K562 (cell line): Measurements from ENCODE around the gene IFI6. TPM values are rescaled to one million over a fixed set of nuclear protein-coding genes. Genes with fewer than 3 reads are reported as not detected.

Experiments
- ATAC-seq: fragments of 200-7000 bp; cut with Tn5 transposase; 3 replicates; pipeline ENCODE4 v1.9.1; 2020; ENCODE audit warnings: moderate library complexity
- BruUV-seq: library from RNA; stranded (reverse); fragments of 400-500 nt; replicated peaks from 2 replicates; lab custom pipeline; 2021; lab: Mats Ljungman, UMichigan
- CTCF ChIA-PET: fragments of 300-600 bp; formaldehyde crosslinking; extraction: SDS; loops from one replicate; lab custom pipeline; 2021; ENCODE audit warnings: low intra/inter-chr PET ratio; lab: Yijun Ruan, JAX
- POLR2A ChIA-PET: fragments of 300-600, 350-650 bp; sonication (Branson Sonifier 250); formaldehyde crosslinking; extraction: SDS; loops from one replicate; lab custom pipeline; 2021; ENCODE audit warnings: antibody characterized with exemption, inconsistent platforms; lab: Yijun Ruan, JAX
- DNase-seq, 4 experiments: peaks; one replicate each; pipeline versions ENCODE4 v3.0.0 to v3.0.0-alpha.2; 2011 to 2018; ENCODE audit warnings: low spot score in 3 of 4, mixed read lengths in 3 of 4; ENCODE audit errors: extremely low read depth in 1 of 4
- FAIRE-seq: peaks from 2 replicates; lab custom pipeline; 2011; peaks lifted over from hg19 to GRCh38; lab: Jason Lieb, UNC
- H2AFZ ChIP-seq: 2 replicates; pipeline ENCODE4 v1.6.0; 2011; ENCODE audit warnings: low read depth, low read length, control low read depth, inconsistent platforms
- H3K27ac ChIP-seq: fragments of 200-600 bp; 3 replicates; pipeline ENCODE4 v1.8.0; 2011; ENCODE audit warnings: low read depth, mild to moderate bottlenecking, control low read depth, inconsistent platforms, low read length, moderate library complexity, mixed read lengths; ENCODE audit errors: extremely low read depth
- H3K27me3 ChIP-seq, 2 experiments: fragments of 300-600 bp in 1 of 2; 2 replicates in 1 of 2; 3 replicates in 1 of 2; pipeline versions ENCODE4 v1.6.0 to v1.8.0; 2011; ENCODE audit warnings: inconsistent platforms in 2 of 2, low read length in 2 of 2, mild to moderate bottlenecking in 1 of 2, mixed read lengths in 1 of 2, moderate library complexity in 1 of 2; ENCODE audit not compliant: control insufficient read depth in 2 of 2, insufficient read depth in 2 of 2
- H3K36me3 ChIP-seq: fragments of 300-600 bp; 3 replicates; pipeline ENCODE4 v1.8.0; 2011; ENCODE audit warnings: mild to moderate bottlenecking, low read length, inconsistent platforms; ENCODE audit not compliant: control insufficient read depth, insufficient read depth
- H3K4me1 ChIP-seq, 2 experiments: fragments of 200-600 bp in 1 of 2; replicated peaks in 1 of 2; 2 replicates in 1 of 2; 3 replicates in 1 of 2; pipeline versions ENCODE4 v1.5.1 to v1.8.0; 2011; ENCODE audit warnings: inconsistent platforms in 2 of 2, low read length in 2 of 2, mild to moderate bottlenecking in 1 of 2, mixed read lengths in 1 of 2, moderate library complexity in 1 of 2; ENCODE audit not compliant: control insufficient read depth in 2 of 2, insufficient read depth in 2 of 2
- H3K4me2 ChIP-seq: 2 replicates; pipeline ENCODE4 v1.6.1; 2011; ENCODE audit warnings: low read length, control low read depth, inconsistent platforms, mixed read lengths; ENCODE audit not compliant: insufficient read depth
- H3K4me3 ChIP-seq: fragments of 200-600 bp; sonication (generic), shearing (Covaris generic); 2 replicates; pipeline ENCODE4 v1.5.1; 2016; ENCODE audit warnings: control low read depth, inconsistent platforms
- H3K79me2 ChIP-seq: fragments of 200-600 bp; 3 replicates; pipeline ENCODE4 v1.8.0; 2011; ENCODE audit warnings: low read length, inconsistent platforms; ENCODE audit not compliant: control insufficient read depth, insufficient read depth
- H3K9ac ChIP-seq, 2 experiments: 2 replicates each; pipeline versions ENCODE4 v1.6.0 to v1.6.1; 2011; ENCODE audit warnings: low read depth in 2 of 2, low read length in 2 of 2, control low read depth in 1 of 2, inconsistent platforms in 1 of 2, mild to moderate bottlenecking in 1 of 2, mixed read lengths in 1 of 2; ENCODE audit not compliant: insufficient read depth in 1 of 2
- H3K9me1 ChIP-seq: one replicate; pipeline ENCODE4 v1.6.0; 2011; ENCODE audit warnings: inconsistent platforms, mild to moderate bottlenecking, low read length, moderate library complexity; ENCODE audit not compliant: control insufficient read depth, insufficient read depth
- H3K9me3 ChIP-seq: replicated peaks from 2 replicates; pipeline ENCODE4 v1.5.1; 2011; ENCODE audit warnings: low read depth, low read length, inconsistent platforms; ENCODE audit not compliant: control insufficient read depth, insufficient read depth
- H4K20me1 ChIP-seq: replicated peaks from 2 replicates; pipeline ENCODE4 v1.6.1; 2011; ENCODE audit warnings: low read length, inconsistent platforms, mixed read lengths; ENCODE audit not compliant: control insufficient read depth, insufficient read depth
- ADNP ChIP-seq: fragments of 200-800 bp; sonication (Bioruptor generic); IDR thresholded peaks from 2 replicates; pipeline ENCODE4 v1.6.1; 2016; ENCODE audit warnings: missing genetic modification characterization, missing compliant biosample characterization
- BCOR ChIP-seq: fragments of 450-650 bp; IDR thresholded peaks from 2 replicates; pipeline ENCODE4 v1.6.1; 2016
- BRD9 ChIP-seq: fragments of 450-650 bp; IDR thresholded peaks from 2 replicates; pipeline ENCODE4 v1.6.1; 2018; ENCODE audit warnings: low read depth; ENCODE audit not compliant: partially characterized antibody
- CHD4 ChIP-seq: fragments of 200-600 bp; sonication (generic); IDR thresholded peaks from 3 replicates; pipeline ENCODE4 v1.6.1; 2012; ENCODE audit warnings: low read depth, mild to moderate bottlenecking, mixed read lengths, low read length, inconsistent platforms; ENCODE audit not compliant: insufficient read depth, insufficient replicate concordance, poor library complexity, severe bottlenecking
- IRF2 ChIP-seq: sonication (generic); formaldehyde crosslinking; IDR thresholded peaks from 2 replicates; pipeline ENCODE4 v1.8.1; 2022; ENCODE audit warnings: mild to moderate bottlenecking, missing genetic modification reagents
- SMARCA5 ChIP-seq: fragments of 450-650 bp; IDR thresholded peaks from 2 replicates; pipeline ENCODE4 v1.6.1; 2016
- YBX1 ChIP-seq: fragments of 450-650 bp; IDR thresholded peaks from 2 replicates; pipeline ENCODE4 v1.7.1; 2016; ENCODE audit warnings: mild to moderate bottlenecking
- ZNF695 ChIP-seq: fragments of 450-650 bp; formaldehyde crosslinking; IDR thresholded peaks from 2 replicates; pipeline ENCODE4 v1.4.0; 2020; ENCODE audit warnings: mild to moderate bottlenecking, moderate library complexity
- WGBS: fragments of 100-300 bp; shearing (Covaris generic); methylation state at CpG from one replicate; pipeline ENCODE4 v1.1.6; 2016; ENCODE audit warnings: low coverage, mixed read lengths; ENCODE audit not compliant: insufficient coverage; ENCODE audit errors: missing lambda C conversion rate; 5-methylcytosine and 5-hydroxymethylcytosine counted together
- in situ Hi-C: fragments of 300-500 bp; cut with MboI; formaldehyde crosslinking; loops from 4 replicates; pipeline ENCODE4 v1.15.0; 2018; ENCODE audit warnings: inconsistent platforms, mixed read lengths
- intact Hi-C: fragments of 100-400 bp; cut with micrococcal nuclease; formaldehyde crosslinking; loops from 2 replicates; pipeline ENCODE4 v1.14.2; 2022
- polyA plus RNA-seq, 8 experiments: library from polyadenylated mRNA; depleted of rRNA in 4 of 8; stranded (reverse) in 5 of 8; unstranded in 3 of 8; fragments of >200 nt; fragmentation: Nextera tagmentation in 2 of 8; fragmentation: Illumina TruSeq in 1 of 8; extraction: Ambion mirVana in 2 of 8; extraction: Trizol in 1 of 8; gene quantifications; 2 replicates each; pipeline versions ENCODE4 v1.2.1 to v1.2.3, GENCODE V29; 2011 to 2014; ENCODE audit warnings: inconsistent platforms in 1 of 8, missing spikeins in 1 of 8
- total RNA-seq, 7 experiments: library from RNA; depleted of rRNA in 6 of 7; stranded (reverse); fragments of >200 nt in 6 of 7; fragmentation: Illumina TruSeq in 2 of 7; extraction: Trizol in 2 of 7; gene quantifications; 2 replicates each; pipeline versions ENCODE4 v1.2.1 to v1.2.3, GENCODE V29; 2011 to 2021; ENCODE audit warnings: low replicate concordance in 1 of 7
- TF ChIP-seq, protein P1 (sequence below), 2 experiments: fragments of 450-650 bp in 1 of 2; sonication (generic) in 1 of 2; formaldehyde crosslinking in 1 of 2; IDR thresholded peaks; 2 replicates each; pipeline versions ENCODE4 v1.7.1 to v1.9.0; 2016 to 2022; ENCODE audit warnings: inconsistent platforms in 1 of 2, mild to moderate bottlenecking in 1 of 2, missing genetic modification reagents in 1 of 2
- TF ChIP-seq, protein P2 (sequence below): fragments of 250-450 bp; sonication (Bioruptor Pico); IDR thresholded peaks from 2 replicates; pipeline ENCODE4 v1.5.0; 2022; ENCODE audit warnings: mild to moderate bottlenecking

IFI6 gene
- total and polyA plus RNA-seq, 9 of the 15 experiments (the other 6 are each of a cell fraction or from before 2014, with no cell fraction given) = 0.17 to 4.5 (median 2.2) TPM

DNA sequence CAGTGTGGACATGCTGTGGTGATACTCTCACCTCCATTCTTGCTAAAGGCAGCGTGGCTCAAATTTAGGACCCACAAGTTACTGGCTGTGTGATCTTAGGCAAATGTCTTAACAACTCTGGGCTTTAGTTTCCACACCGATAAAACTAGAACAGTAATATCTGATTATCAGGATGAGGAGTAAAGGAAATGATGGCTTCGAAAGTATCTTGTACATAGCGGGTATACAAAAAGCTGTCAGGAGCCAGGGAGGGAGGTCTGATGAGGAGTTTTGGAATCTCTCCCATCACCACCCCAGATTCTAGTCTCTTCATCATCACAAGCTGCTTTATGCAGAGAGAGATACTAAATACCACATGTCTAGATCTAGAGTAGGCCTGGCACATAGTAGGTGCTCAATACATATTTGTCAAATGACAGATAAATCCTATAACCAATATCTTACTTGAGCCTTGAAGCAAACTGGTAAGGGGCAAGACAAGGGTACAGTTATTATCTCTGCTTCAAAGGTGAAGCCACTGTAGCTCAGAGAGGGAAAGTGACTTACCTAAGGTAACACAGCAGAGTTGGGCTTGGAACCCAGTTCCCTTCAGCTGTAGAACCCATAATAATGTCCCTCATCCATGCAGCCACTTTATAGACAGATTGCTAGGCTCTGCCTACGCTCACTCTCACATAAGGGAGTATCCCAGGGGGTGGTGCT is 27.5 kb downstream of the IFI6 start:
- 42% methylated on average over 5 of the region's 5 CpGs for WGBS
- Histone ChIP-seq H3K9me3 (no peaks in the 10 kb centered on the region), H3K36me3 (no peaks in the 10 kb centered on the region), H3K4me1 (peaks cover 0 to 8% of the 10 kb centered on the region in 2 experiments; a peak in 3 of 5 replicates), H3K4me2 (no peak overlapping the region), H3K9ac (peak overlapping the region in 1 of 2 experiments; percentile 57; a peak in 1 of 4 replicates), H3K27me3 (no peaks in the 10 kb centered on the region), H3K27ac (no peak overlapping the region), H3K4me3 (no peak overlapping the region), H3K9me1 (no peaks in the 10 kb centered on the region), H4K20me1 (no peaks in the 10 kb centered on the region), H3K79me2 (no peaks in the 10 kb centered on the region), H2AFZ (no peak overlapping the region; the same call in 1 of the 2 replicates)
- in situ Hi-C loops (no loop called here), intact Hi-C loops (loop anchor here (1.0 kb wide), 1 partner anchor 19 kb away; no protein-coding TSS in a partner anchor)
- ChIA-PET CTCF (interaction anchor here (1.2 to 1.7 kb wide), 2 partner anchors 18 to 35 kb away, joined by 3 to 15 read pairs; no protein-coding TSS in a partner anchor), POLR2A (interaction anchor here (0.5 kb wide), 1 partner anchor 22 kb away, joined by 3 read pairs; no protein-coding TSS in a partner anchor)
- FAIRE-seq (no peak), DNase-seq (no peak), ATAC-seq (no peak)
- BruUV-seq = no TSS peak
- TF ChIP-seq SMARCA5 (0 out of 2 replicates have a peak, but pooled peaks have one; percentile 56), YBX1 (no peak), ZNF695 (CRISPR knock-in tag) (no peak), BCOR (peak; percentile 81), ADNP (peak; percentile 66), CHD4 (peak; percentile 40), BRD9 (peak; percentile 25), IRF2 (CRISPR knock-in tag) (0 out of 2 replicates have a peak, but pooled peaks have one; percentile 17)
- TF ChIP-seq, protein P1, sequence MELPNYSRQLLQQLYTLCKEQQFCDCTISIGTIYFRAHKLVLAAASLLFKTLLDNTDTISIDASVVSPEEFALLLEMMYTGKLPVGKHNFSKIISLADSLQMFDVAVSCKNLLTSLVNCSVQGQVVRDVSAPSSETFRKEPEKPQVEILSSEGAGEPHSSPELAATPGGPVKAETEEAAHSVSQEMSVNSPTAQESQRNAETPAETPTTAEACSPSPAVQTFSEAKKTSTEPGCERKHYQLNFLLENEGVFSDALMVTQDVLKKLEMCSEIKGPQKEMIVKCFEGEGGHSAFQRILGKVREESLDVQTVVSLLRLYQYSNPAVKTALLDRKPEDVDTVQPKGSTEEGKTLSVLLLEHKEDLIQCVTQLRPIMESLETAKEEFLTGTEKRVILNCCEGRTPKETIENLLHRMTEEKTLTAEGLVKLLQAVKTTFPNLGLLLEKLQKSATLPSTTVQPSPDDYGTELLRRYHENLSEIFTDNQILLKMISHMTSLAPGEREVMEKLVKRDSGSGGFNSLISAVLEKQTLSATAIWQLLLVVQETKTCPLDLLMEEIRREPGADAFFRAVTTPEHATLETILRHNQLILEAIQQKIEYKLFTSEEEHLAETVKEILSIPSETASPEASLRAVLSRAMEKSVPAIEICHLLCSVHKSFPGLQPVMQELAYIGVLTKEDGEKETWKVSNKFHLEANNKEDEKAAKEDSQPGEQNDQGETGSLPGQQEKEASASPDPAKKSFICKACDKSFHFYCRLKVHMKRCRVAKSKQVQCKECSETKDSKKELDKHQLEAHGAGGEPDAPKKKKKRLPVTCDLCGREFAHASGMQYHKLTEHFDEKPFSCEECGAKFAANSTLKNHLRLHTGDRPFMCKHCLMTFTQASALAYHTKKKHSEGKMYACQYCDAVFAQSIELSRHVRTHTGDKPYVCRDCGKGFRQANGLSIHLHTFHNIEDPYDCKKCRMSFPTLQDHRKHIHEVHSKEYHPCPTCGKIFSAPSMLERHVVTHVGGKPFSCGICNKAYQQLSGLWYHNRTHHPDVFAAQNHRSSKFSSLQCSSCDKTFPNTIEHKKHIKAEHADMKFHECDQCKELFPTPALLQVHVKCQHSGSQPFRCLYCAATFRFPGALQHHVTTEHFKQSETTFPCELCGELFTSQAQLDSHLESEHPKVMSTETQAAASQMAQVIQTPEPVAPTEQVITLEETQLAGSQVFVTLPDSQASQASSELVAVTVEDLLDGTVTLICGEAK (IDR thresholded peaks at IDR 0.05) = no peak
- TF ChIP-seq, protein P1 (CRISPR knock-in tag; IDR thresholded peaks at IDR 0.05) = 0 out of 2 replicates have a peak, but pooled peaks have one; percentile 42
- TF ChIP-seq, protein P2, sequence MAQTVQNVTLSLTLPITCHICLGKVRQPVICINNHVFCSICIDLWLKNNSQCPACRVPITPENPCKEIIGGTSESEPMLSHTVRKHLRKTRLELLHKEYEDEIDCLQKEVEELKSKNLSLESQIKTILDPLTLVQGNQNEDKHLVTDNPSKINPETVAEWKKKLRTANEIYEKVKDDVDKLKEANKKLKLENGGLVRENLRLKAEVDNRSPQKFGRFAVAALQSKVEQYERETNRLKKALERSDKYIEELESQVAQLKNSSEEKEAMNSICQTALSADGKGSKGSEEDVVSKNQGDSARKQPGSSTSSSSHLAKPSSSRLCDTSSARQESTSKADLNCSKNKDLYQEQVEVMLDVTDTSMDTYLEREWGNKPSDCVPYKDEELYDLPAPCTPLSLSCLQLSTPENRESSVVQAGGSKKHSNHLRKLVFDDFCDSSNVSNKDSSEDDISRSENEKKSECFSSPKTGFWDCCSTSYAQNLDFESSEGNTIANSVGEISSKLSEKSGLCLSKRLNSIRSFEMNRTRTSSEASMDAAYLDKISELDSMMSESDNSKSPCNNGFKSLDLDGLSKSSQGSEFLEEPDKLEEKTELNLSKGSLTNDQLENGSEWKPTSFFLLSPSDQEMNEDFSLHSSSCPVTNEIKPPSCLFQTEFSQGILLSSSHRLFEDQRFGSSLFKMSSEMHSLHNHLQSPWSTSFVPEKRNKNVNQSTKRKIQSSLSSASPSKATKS (CRISPR knock-in tag) = no peak
